Esophagus squamous epithelium (tissue), 4 donors: ENCODE measurements around the gene SLC17A3.

Source experiments
- CTCF ChIP-seq, 6 experiments: fragments of 450-650 bp in 4 of 6; fragments of 200-600 bp in 2 of 6; sonication (generic) in 2 of 6; IDR thresholded peaks; one replicate each; pipeline ENCODE4 v1.5.1; 2016 to 2019; ENCODE audit warnings: antibody characterized with exemption in 6 of 6, mild to moderate bottlenecking in 4 of 6, moderate library complexity in 4 of 6
- POLR2A ChIP-seq, 4 donors: fragments of 450-650 bp; IDR thresholded peaks; one replicate each; pipeline ENCODE4 v1.6.1; 2017; ENCODE audit warnings: antibody characterized with exemption in 4 of 4, mild to moderate bottlenecking in 4 of 4, moderate library complexity in 3 of 4

- TF ChIP-seq CTCF (IDR thresholded peaks at IDR 0.05) = no peak
- TF ChIP-seq POLR2A (IDR thresholded peaks at IDR 0.05) = no peak
Measured at GRCh38 chr6:25922301-25922700, 48.3 kb upstream of the SLC17A3 start.
